GM12865 (cell line): ENCODE measurements around the gene CKM.
"Not testable (repeated sequence)": the region's sequence is repeated elsewhere in the genome, so short reads cannot be mapped to it uniquely, and the experiment has no call there.

Experiments used
- DNase-seq: peaks from one replicate; pipeline ENCODE4 v3.0.0; 2010; ENCODE audit warnings: low read depth
- H3K4me3 ChIP-seq: 2 replicates; pipeline ENCODE4 v1.5.1; 2011; ENCODE audit warnings: mild to moderate bottlenecking, low read depth, low read length, control low read depth
- TF ChIP-seq, protein P1 (sequence below): IDR thresholded peaks from 2 replicates; pipeline ENCODE4 v1.5.1; 2011; ENCODE audit warnings: low read length, control low read depth, low read depth, inconsistent platforms; ENCODE audit not compliant: insufficient read depth; ENCODE audit errors: missing control alignments

The CKM gene

DNA sequence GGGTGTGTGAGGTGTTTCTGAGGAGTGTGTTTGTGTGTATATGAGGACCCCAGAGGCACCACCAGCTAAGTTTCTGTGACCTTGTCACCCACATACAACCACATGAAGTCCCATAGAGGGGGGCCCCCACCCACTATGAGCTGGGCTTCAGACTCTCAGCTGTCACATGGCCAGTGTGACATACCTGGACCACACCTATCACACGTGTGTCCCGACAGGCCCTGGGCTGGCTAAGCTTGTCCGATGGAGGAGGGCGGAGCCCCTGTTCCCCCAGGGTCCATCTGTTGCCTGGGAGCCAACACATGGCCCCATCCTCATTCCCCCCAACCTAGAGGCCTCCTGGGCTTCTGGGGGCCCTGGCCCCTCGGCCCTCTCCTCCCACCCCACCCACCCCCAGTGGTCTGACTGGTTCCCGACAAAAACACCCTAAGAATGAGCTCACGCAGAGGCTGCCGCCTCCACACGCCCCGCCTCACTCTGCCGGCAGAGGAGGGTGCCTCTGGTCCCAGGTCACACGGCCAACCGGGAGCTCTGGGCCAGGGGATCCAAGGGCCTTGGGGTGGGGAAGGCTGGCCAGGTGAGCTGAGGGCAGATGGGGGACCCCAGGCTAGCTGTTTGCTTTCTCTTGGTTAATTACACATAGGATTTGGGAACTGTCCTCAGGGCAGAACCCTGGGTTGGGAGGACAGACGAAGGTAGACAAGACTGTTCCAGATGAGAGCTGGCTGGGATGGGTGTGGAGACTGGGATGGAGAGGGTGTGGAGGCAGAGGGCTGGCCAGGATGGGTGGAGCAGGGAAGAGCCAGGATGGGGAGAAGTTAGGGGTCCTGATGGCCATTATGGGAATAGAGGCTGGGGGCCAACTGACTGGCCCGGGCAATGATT lies 22.2 kb upstream of the CKM start:
- DNase-seq: no peak
- TF ChIP-seq, protein P1, sequence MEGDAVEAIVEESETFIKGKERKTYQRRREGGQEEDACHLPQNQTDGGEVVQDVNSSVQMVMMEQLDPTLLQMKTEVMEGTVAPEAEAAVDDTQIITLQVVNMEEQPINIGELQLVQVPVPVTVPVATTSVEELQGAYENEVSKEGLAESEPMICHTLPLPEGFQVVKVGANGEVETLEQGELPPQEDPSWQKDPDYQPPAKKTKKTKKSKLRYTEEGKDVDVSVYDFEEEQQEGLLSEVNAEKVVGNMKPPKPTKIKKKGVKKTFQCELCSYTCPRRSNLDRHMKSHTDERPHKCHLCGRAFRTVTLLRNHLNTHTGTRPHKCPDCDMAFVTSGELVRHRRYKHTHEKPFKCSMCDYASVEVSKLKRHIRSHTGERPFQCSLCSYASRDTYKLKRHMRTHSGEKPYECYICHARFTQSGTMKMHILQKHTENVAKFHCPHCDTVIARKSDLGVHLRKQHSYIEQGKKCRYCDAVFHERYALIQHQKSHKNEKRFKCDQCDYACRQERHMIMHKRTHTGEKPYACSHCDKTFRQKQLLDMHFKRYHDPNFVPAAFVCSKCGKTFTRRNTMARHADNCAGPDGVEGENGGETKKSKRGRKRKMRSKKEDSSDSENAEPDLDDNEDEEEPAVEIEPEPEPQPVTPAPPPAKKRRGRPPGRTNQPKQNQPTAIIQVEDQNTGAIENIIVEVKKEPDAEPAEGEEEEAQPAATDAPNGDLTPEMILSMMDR: no peak
- no peak overlapping the region for H3K4me3 ChIP-seq

DNA sequence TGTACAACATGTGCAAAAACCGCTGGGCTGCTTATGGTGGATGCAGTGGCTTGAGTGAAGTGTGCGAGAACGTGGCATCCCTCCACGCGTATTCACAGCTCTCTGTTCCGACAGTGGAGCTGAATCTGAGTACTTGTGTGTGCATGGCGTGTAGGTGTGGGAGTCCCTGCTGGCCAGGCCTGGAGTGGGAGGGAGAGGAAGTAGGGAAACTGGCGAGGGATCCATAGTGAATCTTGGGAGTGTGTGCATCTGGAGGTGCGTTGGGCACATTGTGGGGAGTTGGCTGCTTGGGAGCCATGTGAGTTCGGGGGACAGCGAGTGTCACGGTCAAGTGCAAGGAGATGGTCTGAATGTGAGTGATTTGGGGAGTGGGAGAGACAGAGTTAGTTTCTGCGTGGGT lies 20.2 kb upstream of the CKM start:
- no peak for DNase-seq
- TF ChIP-seq, protein P1: no peak
- no peak overlapping the region for H3K4me3 ChIP-seq

DNA sequence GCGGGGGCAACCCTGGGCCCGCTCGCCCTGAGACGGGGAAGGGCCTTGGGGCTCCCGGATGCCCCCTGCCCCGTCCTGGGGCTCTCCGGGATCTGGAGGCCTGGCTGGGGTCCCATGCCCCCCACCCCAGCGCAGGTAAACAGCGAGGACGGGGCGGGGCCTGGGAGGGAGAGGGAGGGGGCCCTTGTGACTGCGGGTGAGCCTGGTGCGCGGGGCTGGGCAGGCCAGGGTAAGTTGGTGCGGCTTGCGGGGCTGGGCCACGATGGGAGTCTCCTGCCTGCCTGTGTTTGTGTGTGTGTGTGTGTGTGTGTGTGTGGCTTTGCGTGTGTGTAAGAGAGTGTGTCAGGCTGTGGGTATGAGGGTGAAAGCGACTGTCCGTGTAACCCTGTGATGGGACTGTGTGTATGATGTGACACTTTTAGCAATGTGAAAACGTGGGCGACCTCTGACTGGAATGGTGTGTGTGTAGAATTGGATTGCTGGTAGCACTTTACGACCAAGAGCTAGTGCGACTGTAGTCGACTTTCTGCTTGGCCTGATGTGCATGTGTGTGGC lies 18.3 kb upstream of the CKM start:
- H3K4me3 ChIP-seq: no peak overlapping the region
- TF ChIP-seq, protein P1: no peak
- DNase-seq: no peak

DNA sequence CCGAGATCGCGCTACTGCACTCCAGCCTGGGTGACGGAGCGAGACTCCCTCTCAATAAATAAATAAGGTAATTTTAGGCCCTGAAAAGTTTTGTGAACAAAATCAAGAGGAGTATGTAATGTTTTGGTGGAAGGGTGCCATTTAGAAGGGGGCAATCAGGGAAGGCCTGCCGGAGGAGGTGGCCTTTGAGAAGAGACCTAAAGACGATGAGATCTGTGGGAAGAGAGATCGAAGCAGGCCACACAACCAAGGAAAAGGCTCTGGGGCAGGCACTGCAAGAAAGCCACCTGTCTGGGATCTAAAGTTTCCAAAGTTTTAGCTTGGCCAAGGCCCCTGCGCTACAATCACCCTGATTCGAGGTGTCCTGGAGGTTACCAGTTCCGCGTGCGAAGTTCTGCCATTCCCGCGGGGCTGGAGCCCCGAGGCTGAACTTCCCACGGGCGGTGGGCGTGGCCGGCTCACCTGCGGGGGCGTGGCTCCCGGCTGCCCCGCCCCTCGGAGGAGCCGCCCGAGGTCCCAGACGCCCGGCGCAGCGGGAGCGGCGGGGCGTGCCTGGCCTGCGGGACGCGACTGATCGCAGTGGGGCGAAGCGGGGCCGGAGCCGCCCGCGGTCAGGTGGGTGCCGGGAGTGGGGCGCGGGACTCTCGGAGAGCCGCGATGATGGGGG lies 17.7 kb upstream of the CKM start, which contains the start of gene KLC3:
Gene KLC3, plus strand, starts transcription at position 519 of the 667 bp plus-strand sequence. CDS start 4,792 bp downstream, outside the sequence.
- H3K4me3 ChIP-seq: no peak within 1 kb of the TSS
- DNase-seq: no peak

DNA sequence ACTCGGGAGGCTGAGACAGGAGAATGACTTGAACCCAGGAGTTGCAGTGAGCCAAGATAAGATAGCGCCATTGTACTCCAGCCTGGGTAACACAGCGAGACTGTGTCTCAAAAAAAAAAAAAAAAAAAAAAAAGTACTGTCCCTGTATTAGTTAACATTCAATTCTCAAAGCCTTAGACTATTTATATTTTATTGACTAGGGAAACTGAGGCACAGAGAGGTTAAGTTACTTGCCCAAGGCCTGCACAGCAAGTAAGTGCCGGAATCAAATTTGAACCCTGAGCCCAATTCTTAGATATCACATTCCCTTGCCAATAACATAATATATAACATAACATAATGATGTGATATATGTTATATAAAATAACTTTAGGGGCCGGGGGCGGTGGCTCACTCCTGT lies 17.0 kb upstream of the CKM start:
- no peak for DNase-seq
- TF ChIP-seq, protein P1: no peak

More for the DNA sequence above, 17.7 kb upstream of the CKM start, which contains the start of gene KLC3:
- TF ChIP-seq, protein P1: no peak

DNA sequence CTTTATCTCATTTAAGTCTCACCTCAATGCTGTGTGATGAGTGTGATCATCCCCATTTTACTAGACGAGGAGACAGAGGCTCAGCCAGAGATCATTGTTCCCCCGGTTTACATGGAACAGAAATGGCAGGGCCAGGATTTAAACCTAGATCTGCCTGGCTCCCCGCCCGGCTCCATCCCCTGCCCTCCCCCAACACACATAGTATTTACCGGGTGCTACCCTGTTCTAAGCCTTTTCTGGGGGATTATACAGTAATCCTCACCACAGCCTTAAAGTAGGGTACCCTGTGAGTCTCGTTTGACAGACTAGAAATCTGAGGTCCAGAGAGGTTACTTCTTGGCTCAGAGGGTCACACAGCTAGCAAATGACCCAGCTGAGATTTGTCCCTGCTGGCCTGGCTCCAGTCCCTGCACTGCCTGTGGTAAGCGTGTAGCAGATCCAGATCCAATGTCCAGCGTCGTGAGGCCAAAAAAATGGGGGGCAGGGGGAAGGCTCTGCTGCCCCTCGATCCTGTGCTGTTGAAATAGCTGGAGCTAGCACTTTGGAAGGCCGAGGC lies 14.1 kb upstream of the CKM start:
- H3K4me3 ChIP-seq: no peak overlapping the region
- DNase-seq: no peak
- TF ChIP-seq, protein P1: no peak

More for the DNA sequence above, 17.0 kb upstream of the CKM start:
- H3K4me3 ChIP-seq: no peak overlapping the region

DNA sequence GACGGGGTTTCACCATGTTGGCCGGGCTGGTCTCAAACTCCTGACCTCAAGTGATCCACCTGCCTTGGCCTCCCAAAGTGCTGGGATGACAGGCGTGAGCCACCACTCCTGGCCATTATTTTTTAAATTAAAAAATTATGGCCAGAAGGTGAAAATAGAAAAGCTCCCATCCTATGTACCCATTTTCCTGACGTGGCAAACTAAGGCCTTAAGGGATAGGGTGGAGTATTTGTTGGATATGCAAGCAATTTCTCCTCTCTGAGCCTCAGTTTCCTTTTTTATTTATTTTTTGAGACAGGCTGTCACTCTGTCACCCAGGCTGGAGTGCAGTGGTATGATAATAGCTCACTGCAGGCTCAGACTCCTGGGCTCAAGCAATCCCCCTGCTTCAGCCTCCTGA lies 12.2 kb upstream of the CKM start:
- not testable (repeated sequence) for DNase-seq, H3K4me3 ChIP-seq
